ENCODE measurements around the gene ARL4D.
"Not testable (repeated sequence)": the region's sequence is repeated elsewhere in the genome, so short reads cannot be mapped to it uniquely, and the experiment has no call there.

Gene ARL4D

GRCh38 chr17:43393944-43394482 is 4.8 kb upstream of the ARL4D start:
- DNase-seq (ENCODE audit: low read depth in 2 of 3, low spot score in 2 of 3): peak; percentile 52 to 91 (median 85)

- not testable (repeated sequence) for DNase-seq (ENCODE audit: low read depth in 2 of 3, low spot score in 2 of 3)
Measured at GRCh38 chr17:43394696-43395095, 4.1 kb upstream of the ARL4D start.

GRCh38 chr17:43395165-43395564 is 3.6 kb upstream of the ARL4D start:
- DNase-seq (ENCODE audit: low read depth in 2 of 3, low spot score in 2 of 3): no peak

GRCh38 chr17:43396491-43397060 is 2.2 kb upstream of the ARL4D start:
- no peak for DNase-seq (ENCODE audit: low read depth in 2 of 3, low spot score in 2 of 3)

GRCh38 chr17:43399839-43400328 is 1.1 kb downstream of the ARL4D start:
- DNase-seq (ENCODE audit: low read depth in 2 of 3, low spot score in 2 of 3): no peak

GRCh38 chr17:43400943-43401717 is 2.3 kb downstream of the ARL4D start:
- no peak for DNase-seq (ENCODE audit: low read depth in 2 of 3, low spot score in 2 of 3)

GRCh38 chr17:43402078-43402477 is 3.3 kb downstream of the ARL4D start:
- DNase-seq (ENCODE audit: low read depth in 2 of 3, low spot score in 2 of 3): no peak

- DNase-seq (ENCODE audit: low read depth in 2 of 3, low spot score in 2 of 3): no peak
Measured at GRCh38 chr17:43402567-43402966, 3.8 kb downstream of the ARL4D start.

GRCh38 chr17:43403846-43404245 is 5.1 kb downstream of the ARL4D start:
- no peak for DNase-seq (ENCODE audit: low read depth in 2 of 3, low spot score in 2 of 3)

GRCh38 chr17:43405861-43406260 is 7.1 kb downstream of the ARL4D start:
- DNase-seq (ENCODE audit: low read depth in 2 of 3, low spot score in 2 of 3): no peak

- no peak for DNase-seq (ENCODE audit: low read depth in 2 of 3, low spot score in 2 of 3)
Measured at GRCh38 chr17:43406676-43407645, 8.2 kb downstream of the ARL4D start.

- no peak for DNase-seq (ENCODE audit: low read depth in 2 of 3, low spot score in 2 of 3)
Measured at GRCh38 chr17:43409131-43409530, 10.3 kb downstream of the ARL4D start.

- no peak for DNase-seq (ENCODE audit: low read depth in 2 of 3, low spot score in 2 of 3)
Measured at GRCh38 chr17:43410557-43411368, 12.0 kb downstream of the ARL4D start.

GRCh38 chr17:43411369-43411677 is 12.5 kb downstream of the ARL4D start:
- DNase-seq (ENCODE audit: low read depth in 2 of 3, low spot score in 2 of 3): no peak

- DNase-seq (ENCODE audit: low read depth in 2 of 3, low spot score in 2 of 3): no peak
Measured at GRCh38 chr17:43411749-43412148, 13.0 kb downstream of the ARL4D start.

GRCh38 chr17:43412166-43412565 is 13.4 kb downstream of the ARL4D start:
- DNase-seq (ENCODE audit: low read depth in 2 of 3, low spot score in 2 of 3): no peak

- no peak for DNase-seq (ENCODE audit: low read depth in 2 of 3, low spot score in 2 of 3)
Measured at GRCh38 chr17:43416998-43417890, 18.5 kb downstream of the ARL4D start.

- DNase-seq (ENCODE audit: low read depth in 2 of 3, low spot score in 2 of 3): no peak
Measured at GRCh38 chr17:43418441-43419374, 19.9 kb downstream of the ARL4D start.
